A673 (cell line): ENCODE results near the gene ASAP2. TPM values are rescaled to one million over a fixed set of nuclear protein-coding genes. Genes with fewer than 3 reads are reported as not detected.

Experiments used
- BruUV-seq: library from RNA; stranded (reverse); fragments of 400-500 nt; replicated peaks from 2 replicates; lab custom pipeline; 2021; lab: Mats Ljungman, UMichigan
- CTCF ChIA-PET: fragments of 300-600 bp; sonication (Branson Sonifier 250); formaldehyde crosslinking; loops from one replicate; lab custom pipeline; 2022; ENCODE audit warnings: antibody characterized with exemption; lab: Charles Lee
- POLR2A ChIA-PET: fragments of 300-600 bp; sonication (Branson Sonifier 250); formaldehyde crosslinking; loops from one replicate; lab custom pipeline; 2022; ENCODE audit warnings: antibody characterized with exemption; ENCODE audit not compliant: low non-redundant PET; lab: Charles Lee
- DNase-seq: peaks from one replicate; pipeline ENCODE4 v3.0.0-alpha.2; 2015; ENCODE audit warnings: low spot score
- H3K27ac ChIP-seq: fragments of 200-600 bp; sonication (generic); 2 replicates; pipeline ENCODE4 v1.5.1; 2016; ENCODE audit warnings: mixed run types, low read depth, mild to moderate bottlenecking, mixed read lengths, antibody characterized with exemption, low read length; ENCODE audit not compliant: poor library complexity, severe bottlenecking
- H3K27me3 ChIP-seq: fragments of 200-600 bp; sonication (generic); replicated peaks from 2 replicates; pipeline ENCODE4 v1.6.1; 2017; ENCODE audit warnings: mixed run types, low read depth, mild to moderate bottlenecking, mixed read lengths, antibody characterized with exemption, low read length; ENCODE audit not compliant: insufficient read depth, poor library complexity
- H3K36me3 ChIP-seq: fragments of 200-600 bp; sonication (generic); 2 replicates; pipeline ENCODE4 v1.6.1; 2016; ENCODE audit warnings: mixed run types, mild to moderate bottlenecking, mixed read lengths, antibody characterized with exemption, low read length; ENCODE audit not compliant: insufficient read depth, poor library complexity, severe bottlenecking
- H3K4me1 ChIP-seq: fragments of 200-600 bp; sonication (generic); 2 replicates; pipeline ENCODE4 v1.6.1; 2017; ENCODE audit warnings: mixed run types, mild to moderate bottlenecking, mixed read lengths, antibody characterized with exemption, low read length; ENCODE audit not compliant: insufficient read depth, poor library complexity, severe bottlenecking
- H3K4me3 ChIP-seq: fragments of 200-600 bp; sonication (generic); 2 replicates; pipeline ENCODE4 v1.5.1; 2016; ENCODE audit warnings: low read depth, mixed run types, mild to moderate bottlenecking, mixed read lengths, low read length; ENCODE audit not compliant: poor library complexity, severe bottlenecking
- H3K9me3 ChIP-seq: fragments of 200-600 bp; sonication (generic); 2 replicates; pipeline ENCODE4 v1.6.1; 2016; ENCODE audit warnings: mixed run types, low read depth, mild to moderate bottlenecking, mixed read lengths, antibody characterized with exemption, low read length; ENCODE audit not compliant: poor library complexity, severe bottlenecking
- EZH2 ChIP-seq: fragments of 200-600 bp; sonication (generic); IDR thresholded peaks from 2 replicates; pipeline ENCODE4 v1.6.1; 2017; ENCODE audit warnings: borderline replicate concordance, low read depth, mild to moderate bottlenecking, mixed read lengths, antibody characterized with exemption, low read length; ENCODE audit not compliant: poor library complexity, severe bottlenecking
- intact Hi-C: fragments of 100-400 bp; cut with micrococcal nuclease; formaldehyde crosslinking; loops from one replicate; pipeline ENCODE4 v1.10.0; 2022; ENCODE audit not compliant: unreplicated experiment
- total RNA-seq: library from RNA; stranded (reverse); gene quantifications from 2 replicates; pipeline ENCODE4 v1.2.3, GENCODE V29; 2021
- TF ChIP-seq, protein P1 (sequence below): fragments of 300-800, 200-600 bp; sonication (generic); conservative IDR thresholded peaks from 2 replicates; pipeline ENCODE4 v1.5.1; 2017; ENCODE audit warnings: low read depth, mild to moderate bottlenecking, antibody characterized with exemption, low read length, moderate library complexity, mixed read lengths

The ASAP2 gene
- total RNA-seq, 1 experiment from 2014 or later: 46.8 TPM

DNA sequence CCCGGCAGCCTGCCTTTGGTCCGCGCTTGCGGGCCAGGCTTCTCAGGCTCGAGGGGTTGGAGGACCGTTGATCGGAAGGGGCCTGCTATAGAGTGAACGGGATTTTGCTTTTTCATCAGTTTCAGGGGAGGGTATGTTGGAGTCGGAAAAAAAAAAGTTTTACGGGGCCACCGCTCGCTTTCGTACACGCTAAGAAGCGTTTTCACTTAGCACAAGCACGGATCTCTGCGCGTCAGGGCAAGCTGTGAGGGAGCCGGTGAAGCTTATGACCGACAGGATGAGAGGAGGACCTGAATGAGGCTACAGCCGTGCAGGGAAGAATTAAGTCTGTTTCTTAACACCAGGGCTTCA lies 217.3 kb downstream of the ASAP2 start:
- BruUV-seq: no TSS peak
- Histone ChIP-seq H3K27ac (peak overlapping the region; percentile 83), H3K9me3 (no peaks in the 10 kb centered on the region), H3K4me1 (peaks cover 15% of the 10 kb centered on the region), H3K4me3 (peak overlapping the region; percentile 79), H3K36me3 (no peaks in the 10 kb centered on the region), H3K27me3 (no peaks in the 10 kb centered on the region)
- DNase-seq: no peak
- TF ChIP-seq EZH2: no peak
- TF ChIP-seq, protein P1, sequence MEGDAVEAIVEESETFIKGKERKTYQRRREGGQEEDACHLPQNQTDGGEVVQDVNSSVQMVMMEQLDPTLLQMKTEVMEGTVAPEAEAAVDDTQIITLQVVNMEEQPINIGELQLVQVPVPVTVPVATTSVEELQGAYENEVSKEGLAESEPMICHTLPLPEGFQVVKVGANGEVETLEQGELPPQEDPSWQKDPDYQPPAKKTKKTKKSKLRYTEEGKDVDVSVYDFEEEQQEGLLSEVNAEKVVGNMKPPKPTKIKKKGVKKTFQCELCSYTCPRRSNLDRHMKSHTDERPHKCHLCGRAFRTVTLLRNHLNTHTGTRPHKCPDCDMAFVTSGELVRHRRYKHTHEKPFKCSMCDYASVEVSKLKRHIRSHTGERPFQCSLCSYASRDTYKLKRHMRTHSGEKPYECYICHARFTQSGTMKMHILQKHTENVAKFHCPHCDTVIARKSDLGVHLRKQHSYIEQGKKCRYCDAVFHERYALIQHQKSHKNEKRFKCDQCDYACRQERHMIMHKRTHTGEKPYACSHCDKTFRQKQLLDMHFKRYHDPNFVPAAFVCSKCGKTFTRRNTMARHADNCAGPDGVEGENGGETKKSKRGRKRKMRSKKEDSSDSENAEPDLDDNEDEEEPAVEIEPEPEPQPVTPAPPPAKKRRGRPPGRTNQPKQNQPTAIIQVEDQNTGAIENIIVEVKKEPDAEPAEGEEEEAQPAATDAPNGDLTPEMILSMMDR: no peak
- POLR2A ChIA-PET: no interaction called here
- CTCF ChIA-PET: no interaction called here
- intact Hi-C loops: loop anchor here (5.0 kb wide), 1 partner anchor 282 kb away; no protein-coding TSS in a partner anchor

DNA sequence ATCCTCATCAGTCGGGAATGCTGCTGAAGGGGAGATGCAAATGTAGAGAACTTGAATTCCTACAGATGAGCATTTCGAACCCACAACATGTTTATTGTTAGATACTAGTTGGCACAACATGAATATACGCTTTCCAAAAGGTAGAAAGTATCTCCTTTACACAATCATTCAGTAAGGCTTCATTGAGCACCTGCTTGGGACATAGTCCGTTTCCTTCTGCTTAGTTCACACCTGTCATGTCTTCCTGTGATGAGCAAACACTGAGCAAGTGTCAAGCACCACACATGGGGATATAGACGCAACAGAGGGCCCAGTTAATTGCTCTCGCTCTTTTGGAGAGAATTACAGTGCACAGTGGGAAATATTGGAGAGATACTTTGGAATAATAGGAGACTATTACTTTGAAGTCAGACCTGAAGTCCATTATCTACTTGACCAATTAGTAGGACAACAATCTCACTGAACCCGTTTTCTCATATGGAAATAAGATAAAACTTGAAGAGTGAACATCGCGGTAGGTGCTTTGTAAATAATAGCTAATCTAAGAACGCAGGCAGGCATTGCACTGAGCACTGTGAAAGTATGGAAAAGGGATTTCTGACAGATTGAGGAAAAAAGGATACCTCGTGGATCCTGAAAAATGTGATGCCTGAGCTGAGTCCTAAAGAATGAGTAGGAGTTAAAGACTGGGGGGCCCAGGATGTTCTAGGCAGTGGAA lies 218.0 kb downstream of the ASAP2 start:
- H3K4me1 ChIP-seq: peaks cover 15% of the 10 kb centered on the region
- H3K4me3 ChIP-seq: peak overlapping the region; percentile 79
- POLR2A ChIA-PET: no interaction called here
- no peaks in the 10 kb centered on the region for H3K27me3 ChIP-seq
- no peak for TF ChIP-seq EZH2
- TF ChIP-seq, protein P1: no peak
- BruUV-seq: no TSS peak
- CTCF ChIA-PET: no interaction called here
- no peak overlapping the region for H3K27ac ChIP-seq
- no peak for DNase-seq
- no peaks in the 10 kb centered on the region for H3K9me3 ChIP-seq
- peaks cover 1% of the 10 kb centered on the region for H3K36me3 ChIP-seq
- intact Hi-C loops: loop anchor here (5.0 kb wide), 1 partner anchor 282 kb away; no protein-coding TSS in a partner anchor

DNA sequence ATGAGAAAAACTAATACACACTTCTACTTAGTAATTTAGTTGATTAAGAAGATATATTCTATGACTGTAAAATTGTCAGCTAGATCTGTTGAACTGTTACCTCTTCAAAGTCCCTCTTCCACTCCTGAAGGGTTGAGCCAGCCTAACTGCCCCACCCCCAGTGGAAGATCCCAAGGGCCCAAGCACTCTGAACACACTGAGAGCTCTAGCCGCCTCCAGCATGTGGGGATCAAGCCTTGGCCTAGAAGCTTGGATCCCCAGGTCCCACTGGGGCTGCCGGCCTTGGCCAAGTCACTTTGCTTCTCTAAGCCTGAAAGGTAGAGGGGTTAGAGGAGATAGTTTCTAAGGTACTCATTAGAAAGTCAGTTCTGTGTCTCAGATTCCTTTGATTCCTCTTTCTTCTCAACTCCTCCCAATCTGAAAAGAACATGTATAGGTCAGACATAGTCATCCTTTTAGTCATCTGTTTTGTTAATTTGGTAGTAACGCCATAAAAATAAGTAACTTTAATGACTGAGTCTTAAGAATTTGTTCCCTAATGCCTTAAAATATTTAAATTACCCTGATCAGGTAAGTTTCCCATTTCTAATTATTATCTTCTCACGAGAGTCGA lies 222.5 kb downstream of the ASAP2 start:
- H3K4me3 ChIP-seq: no peak overlapping the region
- H3K36me3 ChIP-seq: peaks cover 46% of the 10 kb centered on the region
- ChIA-PET CTCF (no interaction called here), POLR2A (no interaction called here)
- H3K4me1 ChIP-seq: peaks cover 9% of the 10 kb centered on the region
- intact Hi-C loops: no loop called here
- TF ChIP-seq, protein P1: no peak
- no peak for TF ChIP-seq EZH2
- H3K27me3 ChIP-seq: no peaks in the 10 kb centered on the region
- no peaks in the 10 kb centered on the region for H3K9me3 ChIP-seq
- H3K27ac ChIP-seq: no peak overlapping the region
- BruUV-seq: no TSS peak
- no peak for DNase-seq
